GM19240 (cell line): ENCODE results near the gene AFF3.
"Not testable (repeated sequence)": the region's sequence is repeated elsewhere in the genome, so short reads cannot be mapped to it uniquely, and the experiment has no call there.

Experiments
- DNase-seq: peaks from one replicate; pipeline ENCODE4 v3.0.0; 2011; ENCODE audit warnings: low spot score; ENCODE audit not compliant: insufficient read length

AFF3 gene

GRCh38 chr2:99938250-99938649 is 204.1 kb downstream of the AFF3 start:
- no peak for DNase-seq

- no peak for DNase-seq
These were observed 206.3 kb downstream of the AFF3 start for GRCh38 chr2:99936065-99936464.

GRCh38 chr2:99935662-99936061 is 206.7 kb downstream of the AFF3 start:
- DNase-seq = no peak

GRCh38 chr2:99933894-99934650 is 208.3 kb downstream of the AFF3 start:
- DNase-seq = no peak

DNA sequence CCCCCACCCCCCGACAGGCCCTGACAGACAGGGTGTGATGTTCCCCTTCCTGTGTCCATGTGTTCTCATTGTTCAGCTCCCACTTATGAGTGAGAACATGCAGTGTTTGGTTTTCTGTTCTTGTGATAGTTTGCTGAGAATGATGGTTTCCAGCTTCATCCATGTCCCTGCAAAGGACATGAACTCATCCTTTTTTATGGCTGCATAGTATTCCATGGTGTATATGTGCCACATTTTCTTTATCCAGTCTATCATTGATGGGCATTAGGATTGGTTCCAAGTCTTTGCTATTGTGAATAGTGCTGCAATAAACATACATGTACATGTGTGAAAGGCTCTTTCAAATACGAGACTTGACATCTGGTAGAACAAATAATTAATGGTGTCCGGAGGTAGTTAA is 208.9 kb downstream of the AFF3 start:
- DNase-seq = not testable (repeated sequence)

- DNase-seq = no peak
These were observed 213.8 kb downstream of the AFF3 start for GRCh38 chr2:99928470-99929053.

DNA sequence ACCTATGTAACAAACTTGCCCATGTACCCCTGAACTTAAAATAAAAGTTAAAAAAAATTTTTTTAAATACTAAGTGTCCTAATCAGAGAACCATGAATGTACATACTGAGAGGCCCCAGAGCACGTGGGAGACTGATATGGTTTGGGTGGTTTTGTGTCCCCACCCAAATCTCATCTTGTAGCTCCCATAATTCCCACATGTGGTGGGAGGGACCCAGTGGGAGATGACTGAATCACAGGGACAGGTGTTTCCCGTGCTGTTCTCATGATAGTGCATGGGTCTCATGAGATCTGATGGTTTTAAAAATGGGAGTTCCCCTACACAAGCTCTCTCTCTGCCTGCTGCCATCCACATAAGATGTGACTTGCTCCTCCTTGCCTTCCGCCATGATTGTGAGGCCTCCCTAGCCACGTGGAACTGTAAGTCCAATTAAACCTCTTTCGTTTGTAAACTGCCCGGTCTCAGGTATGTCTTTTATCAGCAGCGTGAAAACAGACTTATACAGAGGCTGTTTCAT is 214.6 kb downstream of the AFF3 start:
- DNase-seq = not testable (repeated sequence)

- no peak for DNase-seq
These were observed 215.4 kb downstream of the AFF3 start for GRCh38 chr2:99926986-99927385.

GRCh38 chr2:99925960-99926359 is 216.4 kb downstream of the AFF3 start:
- no peak for DNase-seq

DNA sequence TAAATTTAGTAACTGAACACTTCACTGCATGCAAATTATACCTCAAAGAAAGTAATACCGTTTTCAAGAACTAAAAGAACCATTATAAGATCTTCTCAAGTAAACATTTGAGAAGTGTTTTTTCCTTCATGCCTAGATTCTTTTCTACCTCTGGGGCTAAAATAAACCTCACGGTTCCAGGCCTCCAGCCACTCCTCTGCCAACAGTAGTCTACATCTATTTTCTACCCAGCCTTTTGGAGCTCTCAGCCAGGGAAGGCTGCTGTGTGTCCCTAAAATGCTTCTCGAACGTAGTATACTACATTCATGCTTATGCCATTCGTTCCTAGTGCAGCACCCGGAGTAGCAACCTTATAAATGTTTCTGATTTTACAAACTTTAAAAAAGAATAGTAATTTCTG is 219.7 kb downstream of the AFF3 start:
- no peak for DNase-seq

GRCh38 chr2:99921903-99922302 is 220.5 kb downstream of the AFF3 start:
- no peak for DNase-seq

DNA sequence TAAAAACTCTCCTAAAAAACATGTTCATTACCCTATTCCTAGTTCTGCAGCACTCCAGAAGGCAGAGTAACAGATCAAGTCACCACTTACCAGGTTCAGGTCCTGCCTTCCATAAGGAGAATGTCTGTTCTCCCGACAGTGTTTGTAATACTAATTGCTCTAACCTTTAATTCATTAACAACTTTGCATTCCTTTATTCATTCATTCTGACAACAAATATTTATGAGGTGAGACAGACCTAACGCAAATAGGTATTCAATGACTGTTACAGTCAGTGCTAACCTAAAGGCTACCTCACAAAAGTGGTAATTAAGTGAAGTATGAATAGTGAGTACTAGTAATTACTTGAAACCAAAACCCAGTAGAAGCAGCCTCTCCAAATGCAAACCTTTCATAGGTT is 224.0 kb downstream of the AFF3 start:
- DNase-seq = no peak

- DNase-seq = no peak
These were observed 227.2 kb downstream of the AFF3 start for GRCh38 chr2:99915108-99915675.

- DNase-seq = no peak
These were observed 230.7 kb downstream of the AFF3 start for GRCh38 chr2:99911736-99912135.

- DNase-seq = no peak
These were observed 231.5 kb downstream of the AFF3 start for GRCh38 chr2:99910902-99911301.

DNA sequence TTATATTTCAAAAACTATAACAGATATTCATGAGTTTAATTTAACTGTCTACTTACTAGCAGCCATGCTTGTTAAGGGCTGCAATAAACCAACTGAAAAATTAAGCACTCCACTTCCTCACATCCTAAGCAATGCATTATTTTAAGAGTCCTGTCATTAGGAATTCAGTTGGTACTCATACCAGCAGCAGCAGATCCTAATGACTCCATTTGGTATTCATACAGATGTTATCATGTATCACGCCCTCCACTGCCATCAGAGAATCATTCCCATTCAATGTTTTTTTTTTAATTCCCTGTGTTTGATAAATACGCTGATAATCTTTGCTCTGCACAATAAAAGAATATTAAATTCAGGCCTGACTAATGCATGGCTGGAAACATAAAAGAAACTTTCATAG is 236.8 kb downstream of the AFF3 start:
- no peak for DNase-seq

- no peak for DNase-seq
These were observed 237.4 kb downstream of the AFF3 start for GRCh38 chr2:99905025-99905424.

DNA sequence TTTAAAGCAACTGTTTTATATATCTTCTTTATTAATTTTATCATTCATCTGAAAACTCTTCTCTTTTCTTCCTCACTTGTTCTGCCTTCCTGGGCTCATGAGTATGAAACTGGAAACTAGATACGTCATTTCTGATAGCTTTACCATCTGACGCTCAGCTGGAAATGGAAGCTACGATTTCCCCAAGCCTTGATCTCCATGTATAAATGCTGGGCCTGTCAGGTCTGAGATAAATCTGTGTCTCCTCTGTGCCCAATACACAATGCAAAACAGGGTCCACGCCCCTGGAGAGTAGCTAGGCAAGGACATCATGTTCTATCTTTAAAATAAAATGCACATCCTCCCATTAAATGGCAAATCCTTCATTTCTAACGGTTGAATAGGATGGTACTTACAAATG is 238.4 kb downstream of the AFF3 start:
- no peak for DNase-seq

GRCh38 chr2:99900556-99900955 is 241.8 kb downstream of the AFF3 start:
- DNase-seq = no peak

- no peak for DNase-seq
These were observed 242.5 kb downstream of the AFF3 start for GRCh38 chr2:99899882-99900281.

DNA sequence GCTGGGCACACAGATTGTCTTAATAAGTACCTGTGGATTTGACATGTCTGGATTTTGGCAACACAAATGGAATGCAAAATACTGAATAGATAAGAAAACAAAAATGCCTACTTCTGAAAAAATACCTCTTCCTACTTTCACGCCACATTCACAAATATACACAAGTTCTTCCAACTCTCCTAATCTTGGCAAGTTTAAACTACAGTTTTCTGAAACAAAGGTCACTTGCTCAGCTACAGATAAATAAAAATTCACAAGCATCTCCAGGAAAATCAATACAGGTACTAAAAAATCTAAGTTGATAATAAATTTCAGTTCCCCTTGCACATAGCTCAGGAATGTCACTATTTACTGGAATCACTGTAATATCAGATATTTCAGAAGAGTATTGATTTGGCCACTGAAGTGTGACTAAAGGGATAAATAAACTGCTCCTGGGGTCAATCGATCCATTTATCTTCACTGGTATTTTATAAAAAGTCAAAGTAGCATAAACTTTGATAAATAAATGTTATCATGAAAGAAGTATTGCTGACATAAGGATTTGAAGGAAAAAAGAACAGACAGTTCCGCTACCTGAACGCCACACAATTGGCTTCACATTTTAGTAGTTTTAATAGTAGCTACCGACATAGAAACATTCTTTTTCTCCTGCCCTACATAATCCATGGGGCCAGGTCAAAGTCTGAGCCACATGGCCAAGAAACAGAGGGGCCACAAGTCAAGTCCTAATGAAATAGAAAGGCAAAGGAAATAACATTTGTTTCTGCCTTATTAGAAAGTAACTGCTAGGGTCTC is 243.1 kb downstream of the AFF3 start:
- no peak for DNase-seq
